Stimulated activated CD4-positive, alpha-beta T cell treated with anti-CD3 and anti-CD28 coated beads, Interleukin-2, amount 100 ng/mL, for 48 hours (primary cell): ENCODE results near the gene PDGFD.
"Not testable (repeated sequence)": the region's sequence is repeated elsewhere in the genome, so short reads cannot be mapped to it uniquely, and the experiment has no call there.

Source experiments
- DNase-seq, 2 donors: peaks; one replicate each; pipeline ENCODE4 v3.0.0-alpha.2; 2020

Gene PDGFD

GRCh38 chr11:104051778-104052177, 112.2 kb downstream of the PDGFD start:
- no peak for DNase-seq

- no peak for DNase-seq
Measured at GRCh38 chr11:104049116-104049515, 114.8 kb downstream of the PDGFD start.

GRCh38 chr11:104046858-104047257, 117.1 kb downstream of the PDGFD start:
- DNase-seq, result not testable (repeated sequence)

- no peak for DNase-seq
Measured at GRCh38 chr11:104046331-104046730, 117.6 kb downstream of the PDGFD start.

- DNase-seq, result no peak
Measured at GRCh38 chr11:104043678-104044239, 120.2 kb downstream of the PDGFD start.

GRCh38 chr11:104043142-104043541, 120.8 kb downstream of the PDGFD start:
- DNase-seq, result no peak

GRCh38 chr11:104041792-104042191, 122.2 kb downstream of the PDGFD start:
- DNase-seq, result no peak

GRCh38 chr11:104036995-104037394, 127.0 kb downstream of the PDGFD start:
- no peak for DNase-seq

GRCh38 chr11:104036588-104036987, 127.4 kb downstream of the PDGFD start, which contains the start of gene DDI1:
DDI1 (plus strand) TSS chr11:104036640; CDS start chr11:104036823, 183 bp downstream.
- no peak for DNase-seq

- no peak for DNase-seq
Measured at GRCh38 chr11:104033561-104033960, 130.4 kb downstream of the PDGFD start.

- no peak for DNase-seq
Measured at GRCh38 chr11:104033134-104033533, 130.8 kb downstream of the PDGFD start.

GRCh38 chr11:104028476-104029263, 135.3 kb downstream of the PDGFD start:
- DNase-seq, result no peak

GRCh38 chr11:104024572-104024971, 139.4 kb downstream of the PDGFD start:
- DNase-seq, result no peak

GRCh38 chr11:104015649-104016415, 148.1 kb downstream of the PDGFD start:
- no peak for DNase-seq

- DNase-seq, result no peak
Measured at GRCh38 chr11:104011044-104011443, 152.9 kb downstream of the PDGFD start.

GRCh38 chr11:104009744-104010143, 154.2 kb downstream of the PDGFD start:
- DNase-seq, result no peak

- no peak for DNase-seq
Measured at GRCh38 chr11:104005234-104005855, 158.6 kb downstream of the PDGFD start.

GRCh38 chr11:104003491-104003890, 160.5 kb downstream of the PDGFD start:
- no peak for DNase-seq

GRCh38 chr11:104001561-104002056, 162.3 kb downstream of the PDGFD start:
- DNase-seq, result no peak

- DNase-seq, result no peak
Measured at GRCh38 chr11:104000798-104001197, 163.1 kb downstream of the PDGFD start.

GRCh38 chr11:103998826-103999508, 165.0 kb downstream of the PDGFD start:
- no peak for DNase-seq

- no peak for DNase-seq
Measured at GRCh38 chr11:103997082-103997481, 166.9 kb downstream of the PDGFD start.
